HCEC 1CT (cell line): ENCODE measurements around the gene PLGLB1.
"Not testable (repeated sequence)": the region's sequence is repeated elsewhere in the genome, so short reads cannot be mapped to it uniquely, and the experiment has no call there.

Source experiments
- DNase-seq: peaks from one replicate; pipeline ENCODE4 v3.0.0-alpha.2; 2017

The PLGLB1 gene

DNA sequence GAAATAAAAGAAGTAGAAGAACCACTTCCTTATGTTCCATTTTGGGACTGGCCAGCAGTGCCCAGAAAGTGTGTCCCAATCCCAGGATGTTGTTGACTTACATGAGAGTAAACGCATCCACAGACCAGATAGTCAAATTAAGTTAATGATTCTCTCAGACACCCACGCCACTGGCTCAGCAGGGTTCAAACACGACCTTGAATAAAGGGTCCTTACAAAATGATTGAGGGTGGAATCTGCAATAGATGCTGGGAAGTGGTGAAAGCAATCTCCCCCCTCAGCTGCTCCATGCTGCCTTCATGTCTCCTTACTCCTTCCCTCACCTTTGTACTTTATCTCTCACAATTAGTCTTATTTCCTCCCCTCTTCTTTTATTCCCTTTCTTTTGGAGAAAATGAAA is at the start of gene PLGLB1:
Gene PLGLB1 (minus strand): TSS at position 101 of the 400 bp plus-strand sequence. CDS start 61 bp downstream, at position 40.
- DNase-seq: not testable (repeated sequence)

DNA sequence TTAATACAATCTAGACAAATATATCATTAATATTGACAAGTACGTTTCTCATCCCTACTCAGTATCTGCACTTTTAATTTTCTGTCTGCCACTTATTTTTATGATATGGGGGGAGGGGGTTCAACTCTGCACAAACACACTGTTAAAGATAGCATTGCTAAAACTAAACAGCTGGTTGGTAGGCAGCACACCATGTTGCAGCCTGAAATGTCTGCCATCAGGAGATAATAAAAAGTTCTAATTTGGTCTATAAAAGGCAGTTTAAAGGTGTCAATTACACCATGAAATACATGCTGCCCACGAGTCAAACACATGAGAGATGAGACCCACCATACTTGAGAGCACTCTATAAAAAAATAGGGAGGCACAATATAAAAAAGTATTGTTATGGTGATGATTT is 42.7 kb upstream of the PLGLB1 start:
- not testable (repeated sequence) for DNase-seq

DNA sequence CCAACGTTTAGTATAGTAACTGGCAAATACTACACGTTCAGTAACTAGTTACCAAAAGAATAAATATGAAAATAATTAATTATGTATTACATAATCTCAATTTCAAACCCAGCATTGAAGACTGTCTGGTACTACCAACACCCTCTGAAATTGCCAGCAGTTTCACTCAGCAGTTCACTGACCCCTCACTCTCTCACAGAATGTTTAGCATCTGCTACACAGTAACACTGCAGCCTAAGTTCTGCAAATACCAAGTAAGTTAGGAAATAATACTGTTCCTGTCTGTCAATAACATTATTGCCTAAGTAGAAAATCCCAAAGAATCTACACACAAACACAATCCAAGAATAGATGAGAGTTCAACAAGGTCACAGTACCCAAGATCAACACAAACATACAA is 41.8 kb upstream of the PLGLB1 start:
- DNase-seq: peak; percentile 0

DNA sequence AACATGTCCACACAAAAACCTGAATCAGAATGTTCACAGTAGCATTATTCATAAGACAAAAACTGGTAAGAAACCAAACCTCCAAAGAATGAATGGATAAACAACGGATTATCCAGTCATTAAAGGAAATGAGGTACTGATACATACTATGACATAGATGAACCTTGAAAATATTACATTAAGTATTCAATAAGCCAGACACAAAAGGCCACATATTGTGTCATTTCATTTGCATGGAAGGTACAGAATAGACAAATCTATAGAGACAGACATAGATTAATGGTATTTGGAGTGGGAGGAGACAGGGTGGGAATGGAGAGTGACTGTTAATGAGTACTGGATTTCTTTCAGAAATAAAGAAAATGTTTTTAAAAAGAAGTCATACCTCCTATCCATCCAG is 39.9 kb upstream of the PLGLB1 start:
- not testable (repeated sequence) for DNase-seq

DNA sequence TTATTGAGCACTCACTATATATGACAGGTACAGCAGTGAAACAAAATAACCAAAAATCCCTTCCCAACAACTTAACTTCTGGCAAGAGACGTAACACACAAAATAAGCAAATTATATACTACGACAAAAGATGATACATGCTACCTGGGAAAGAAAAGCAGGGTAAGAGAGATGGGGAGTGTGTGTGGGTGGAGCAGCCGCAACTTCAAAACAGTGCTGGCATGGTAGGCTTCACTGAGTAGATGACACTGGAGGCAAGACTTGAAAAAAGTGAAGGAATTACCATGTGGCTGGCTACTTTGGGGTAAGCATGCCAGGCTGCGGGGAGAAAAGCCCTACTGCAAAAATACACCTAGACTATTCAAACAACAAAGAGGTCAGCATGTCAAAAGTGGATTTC is 36.0 kb upstream of the PLGLB1 start:
- not testable (repeated sequence) for DNase-seq

DNA sequence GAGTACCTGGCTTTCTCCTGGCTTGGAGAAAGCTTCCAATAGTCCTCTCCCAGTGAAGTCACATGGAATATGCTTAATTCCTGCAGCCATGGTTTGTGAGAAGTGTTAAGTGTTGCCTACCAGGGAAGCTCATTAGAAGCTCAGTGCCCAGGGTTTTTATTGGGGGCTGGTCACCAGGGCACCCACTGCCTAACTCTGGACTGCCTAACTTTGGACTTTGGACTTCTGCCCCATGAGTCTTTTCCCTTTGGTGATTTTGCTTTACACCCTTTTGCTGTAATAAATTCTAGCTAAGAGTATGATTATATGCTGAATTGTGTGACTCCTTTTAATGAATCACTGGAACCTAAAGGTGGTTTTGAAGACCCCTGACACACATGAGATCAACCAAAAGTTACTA is 35.2 kb upstream of the PLGLB1 start:
- not testable (repeated sequence) for DNase-seq

DNA sequence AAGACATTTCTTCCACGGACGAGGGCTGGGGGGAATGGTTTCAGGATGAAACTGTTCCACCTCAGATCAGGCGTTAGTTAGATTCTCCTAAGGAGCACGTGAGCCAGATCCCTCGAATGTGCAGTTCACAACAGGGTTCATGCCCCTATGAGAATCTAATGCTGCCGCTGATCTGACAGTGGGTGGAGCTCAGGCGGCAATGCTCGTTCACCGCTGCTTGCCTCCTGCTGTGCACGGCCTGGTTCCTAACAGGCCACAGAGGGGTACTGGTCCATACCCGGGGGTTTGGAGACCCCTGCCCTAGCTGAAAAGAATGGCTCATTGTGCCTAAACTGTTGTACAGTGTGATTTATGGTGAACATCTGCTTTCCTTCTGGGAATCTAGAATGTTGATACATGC is 34.8 kb upstream of the PLGLB1 start:
- DNase-seq: not testable (repeated sequence)

DNA sequence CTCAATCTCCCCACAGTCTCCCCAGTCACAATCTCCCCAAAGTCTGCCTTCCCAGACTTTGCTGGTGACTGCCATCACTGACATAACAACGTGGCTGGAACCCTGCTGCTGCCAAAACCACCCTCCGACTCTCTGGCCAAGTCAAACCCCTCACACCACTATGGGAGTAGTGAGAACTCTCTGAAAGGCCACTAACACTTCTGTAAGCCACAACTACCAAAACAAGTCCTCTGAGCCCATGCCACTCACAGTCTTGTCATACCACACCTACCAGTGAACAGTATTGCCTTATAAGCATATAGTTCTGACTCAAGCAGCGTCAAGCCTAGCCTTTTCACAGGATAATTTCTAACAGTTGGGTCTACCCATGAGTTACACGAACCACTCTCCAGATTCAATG is 32.7 kb upstream of the PLGLB1 start:
- not testable (repeated sequence) for DNase-seq

DNA sequence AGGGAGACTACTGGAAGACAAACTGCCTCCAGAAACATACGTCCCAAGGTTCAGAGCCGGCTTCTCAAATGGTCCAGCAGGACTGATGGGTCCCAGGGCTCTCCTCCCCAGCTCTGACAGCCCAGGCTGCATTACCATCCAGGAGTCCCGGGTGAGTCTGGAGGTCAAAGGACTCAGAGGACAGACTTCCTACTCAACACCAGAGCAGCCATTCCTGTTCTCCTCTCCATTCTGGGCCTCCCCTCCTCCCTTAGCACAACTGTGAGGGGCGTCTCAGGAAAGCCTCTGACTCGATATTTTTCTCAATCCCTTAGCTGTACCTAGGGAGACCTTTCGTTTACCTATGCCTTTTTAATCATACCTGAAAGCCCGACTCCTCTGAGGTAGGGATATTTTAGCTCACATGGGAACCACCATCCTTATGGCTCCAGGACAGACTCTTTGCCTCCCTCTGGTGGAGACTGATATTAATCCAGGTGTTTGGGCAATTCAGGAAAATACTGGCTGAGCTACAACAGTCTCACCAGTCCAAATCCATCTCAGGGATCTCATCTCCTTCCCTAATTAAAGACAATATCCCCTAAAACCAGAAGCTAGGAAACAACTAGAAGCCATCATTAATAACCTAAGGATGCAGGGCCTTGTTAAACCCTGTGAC is 19.8 kb upstream of the PLGLB1 start:
- DNase-seq: not testable (repeated sequence)

DNA sequence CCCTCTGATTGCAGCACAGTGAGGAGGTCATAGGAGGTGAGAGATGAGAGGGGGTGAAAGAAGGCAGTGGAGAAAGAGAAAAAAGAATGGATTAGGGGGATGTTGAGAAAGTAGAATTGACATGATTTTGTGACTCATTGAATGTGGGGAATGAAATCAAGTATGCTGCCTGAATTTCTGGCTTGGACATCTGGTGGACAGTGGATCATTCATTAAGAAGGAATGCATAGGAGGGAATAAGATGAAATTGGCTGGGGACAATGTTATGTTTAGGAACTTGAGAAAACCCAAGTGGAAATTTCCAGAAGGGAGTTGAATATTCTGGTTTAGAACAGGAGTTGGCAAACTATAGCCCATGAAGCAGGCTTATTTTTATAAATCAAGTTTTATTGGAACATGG is 7.0 kb upstream of the PLGLB1 start:
- not testable (repeated sequence) for DNase-seq

DNA sequence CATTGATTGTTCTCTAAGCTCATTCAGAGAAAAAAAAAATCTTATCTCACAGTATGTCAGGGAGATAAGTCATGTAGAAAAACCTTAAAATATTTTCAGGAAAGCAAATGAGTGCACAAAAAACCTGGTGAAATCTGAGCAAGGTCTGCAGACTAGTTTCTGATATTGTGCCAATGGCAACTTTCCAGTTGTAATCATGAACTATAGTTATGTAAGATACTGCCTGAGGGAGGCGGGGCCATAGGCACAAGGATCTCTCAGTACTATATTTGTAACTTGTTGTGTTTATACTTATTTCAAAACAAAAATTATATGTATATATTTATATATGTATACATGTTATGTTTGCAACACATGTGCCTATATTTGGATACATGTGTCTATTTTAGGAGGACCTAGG is 5.2 kb upstream of the PLGLB1 start:
- not testable (repeated sequence) for DNase-seq

DNA sequence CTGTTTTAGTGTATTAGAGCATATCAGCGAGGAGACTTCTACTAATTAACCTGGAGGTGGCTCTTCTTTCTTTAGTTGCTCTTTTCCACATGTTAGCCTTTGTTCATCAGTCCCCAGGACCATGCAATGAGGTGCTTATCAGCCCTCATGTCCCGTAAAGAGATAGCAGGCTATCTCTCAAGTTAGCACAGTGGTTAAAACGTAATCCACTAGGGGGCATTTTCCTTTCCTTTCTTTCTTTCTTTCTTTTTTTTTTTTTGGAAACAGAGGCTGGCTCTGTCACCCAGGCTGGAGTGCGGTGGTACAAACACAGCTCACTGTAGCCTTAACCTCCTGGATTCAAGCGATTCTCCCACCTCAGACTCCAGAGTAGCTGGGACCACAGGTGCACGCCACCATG is 4.3 kb upstream of the PLGLB1 start:
- DNase-seq: not testable (repeated sequence)

DNA sequence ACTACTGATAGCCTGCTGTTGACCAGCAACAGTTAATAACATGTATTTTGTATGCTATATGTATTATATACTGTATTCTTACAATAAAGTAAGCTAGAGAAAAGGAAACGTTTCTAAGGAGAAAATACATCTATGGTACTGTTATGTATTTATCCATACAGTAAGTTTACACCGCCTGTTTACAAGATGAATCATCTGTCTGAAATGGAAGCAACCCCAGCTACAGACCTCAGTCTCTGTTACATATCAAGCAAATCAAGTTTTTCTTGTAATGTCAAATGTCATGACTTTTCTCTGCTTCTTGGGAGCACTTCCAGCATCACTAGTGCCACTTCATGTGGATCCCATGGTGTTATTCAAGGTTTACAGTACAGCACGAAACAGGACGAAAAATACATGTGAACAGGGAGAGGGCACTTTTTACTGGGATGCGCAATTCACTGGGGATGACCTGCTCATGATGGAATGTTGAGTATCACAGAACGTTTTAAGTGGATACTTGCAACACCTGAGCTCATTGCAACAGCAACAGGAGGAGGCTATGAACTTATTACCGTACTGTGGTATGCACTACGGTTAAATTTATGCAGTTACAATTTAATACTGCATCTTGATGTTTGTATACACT is 2.5 kb upstream of the PLGLB1 start:
- not testable (repeated sequence) for DNase-seq

DNA sequence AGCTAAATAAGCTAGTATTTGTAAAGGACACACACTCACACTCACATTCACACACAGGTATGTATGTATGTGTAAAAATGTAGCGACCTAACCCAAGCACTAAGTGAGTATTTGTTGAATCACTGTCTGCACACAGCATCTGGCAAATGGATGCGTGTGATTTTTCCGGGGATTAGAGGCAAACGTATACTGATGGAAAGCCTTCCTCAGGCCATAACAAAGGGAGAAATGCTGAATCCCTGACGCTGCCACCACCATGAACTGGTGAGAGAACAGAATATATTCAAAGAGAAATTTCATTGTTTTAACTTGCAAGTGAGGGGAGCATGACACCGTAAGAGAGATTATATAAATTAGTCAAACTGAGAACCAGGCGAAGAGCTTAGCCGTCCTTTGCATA is 601 bp downstream of the PLGLB1 start:
- not testable (repeated sequence) for DNase-seq

DNA sequence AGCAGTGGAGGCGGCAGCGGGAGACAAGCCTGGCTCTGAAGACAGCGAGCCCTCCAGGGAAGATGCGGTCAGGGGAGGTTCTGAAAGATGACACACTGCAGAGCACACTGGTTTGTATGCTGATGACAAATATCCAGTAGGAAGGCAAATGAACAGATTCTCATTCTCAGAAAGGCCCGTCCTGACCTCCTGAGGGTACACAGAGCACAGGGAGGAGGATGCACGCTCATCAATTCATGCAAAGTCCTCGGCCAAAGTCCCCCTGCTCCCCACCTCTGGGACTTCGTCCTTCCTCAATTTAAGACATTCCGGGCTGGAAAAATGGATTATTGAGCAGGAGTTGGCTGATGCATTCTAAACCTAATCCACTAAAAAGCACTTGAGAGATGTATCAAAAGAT is 2.6 kb downstream of the PLGLB1 start:
- DNase-seq: not testable (repeated sequence)

DNA sequence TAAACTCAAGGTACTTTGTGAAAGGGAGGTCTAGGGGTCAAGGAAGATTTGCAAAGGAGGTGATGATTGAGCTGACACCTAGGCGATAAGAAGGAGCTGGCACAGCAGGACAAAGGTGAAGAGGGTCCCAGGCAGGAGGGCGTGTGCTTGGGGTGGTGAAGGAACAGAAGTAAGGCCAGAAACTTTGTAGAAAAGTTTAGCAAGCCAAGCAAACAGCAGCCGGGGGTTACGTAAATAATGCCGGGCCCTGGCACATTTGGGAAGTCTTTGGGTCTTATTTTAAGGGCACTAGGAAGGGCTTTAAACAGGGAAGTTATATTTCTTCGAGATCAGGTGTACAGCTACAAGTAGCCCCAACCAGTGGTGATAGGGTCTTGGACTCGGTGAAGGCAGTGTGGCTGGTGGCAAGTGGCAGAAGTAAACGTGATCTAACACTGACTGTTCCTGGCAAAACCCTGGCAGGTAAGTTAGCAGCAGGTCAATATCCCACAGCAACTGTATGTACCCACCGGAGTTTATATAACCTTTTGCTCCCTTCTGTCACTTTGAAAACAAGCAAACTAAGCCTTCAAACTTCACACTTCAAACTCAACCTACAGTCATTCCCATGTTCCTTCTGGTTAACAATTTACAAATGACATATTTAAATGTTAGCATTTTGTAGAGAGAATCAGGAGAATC is 7.0 kb downstream of the PLGLB1 start:
- DNase-seq: not testable (repeated sequence)

DNA sequence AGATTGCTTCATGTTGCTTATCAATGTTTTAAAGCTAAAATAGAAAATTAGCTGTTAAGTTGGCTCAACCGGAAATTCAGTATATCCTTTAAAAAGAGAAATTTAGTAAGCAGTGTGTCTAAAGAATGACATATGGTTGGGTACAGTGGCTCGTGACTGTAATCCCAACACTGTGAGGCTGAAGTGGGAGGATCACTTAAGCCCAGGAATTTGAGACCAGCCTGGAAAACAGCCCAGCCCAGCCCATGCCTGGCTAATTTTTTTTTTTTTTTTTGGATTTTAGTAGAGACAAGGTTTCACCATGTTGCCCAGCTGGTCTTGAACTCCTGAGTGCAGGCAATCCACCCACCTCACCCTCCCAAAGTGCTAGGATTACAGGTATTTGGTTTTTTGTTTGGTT is 17.2 kb downstream of the PLGLB1 start:
- DNase-seq: not testable (repeated sequence)
